ENCODE data around the gene CAPZB. TPM values are rescaled to one million over a fixed set of nuclear protein-coding genes. Genes with fewer than 3 reads are reported as not detected.

The CAPZB gene
- total RNA-seq, 1 donor from 2014 or later: 334 TPM

GRCh38 chr1:19388980-19389379 lies 96.4 kb downstream of the CAPZB start:
- H3K4me3 Mint-ChIP-seq: no peak overlapping the region
- no peak for DNase-seq
- peak overlapping the region; percentile 30 for H3K27ac Mint-ChIP-seq
- no peaks in the 10 kb centered on the region for H3K27me3 Mint-ChIP-seq
- POLR2A ChIA-PET: no interaction called here
- H3K36me3 Mint-ChIP-seq (ENCODE audit: low read depth): peaks cover 25% of the 10 kb centered on the region
- intact Hi-C loops (cut with micrococcal nuclease): no loop called here
- TF ChIP-seq, protein P1, sequence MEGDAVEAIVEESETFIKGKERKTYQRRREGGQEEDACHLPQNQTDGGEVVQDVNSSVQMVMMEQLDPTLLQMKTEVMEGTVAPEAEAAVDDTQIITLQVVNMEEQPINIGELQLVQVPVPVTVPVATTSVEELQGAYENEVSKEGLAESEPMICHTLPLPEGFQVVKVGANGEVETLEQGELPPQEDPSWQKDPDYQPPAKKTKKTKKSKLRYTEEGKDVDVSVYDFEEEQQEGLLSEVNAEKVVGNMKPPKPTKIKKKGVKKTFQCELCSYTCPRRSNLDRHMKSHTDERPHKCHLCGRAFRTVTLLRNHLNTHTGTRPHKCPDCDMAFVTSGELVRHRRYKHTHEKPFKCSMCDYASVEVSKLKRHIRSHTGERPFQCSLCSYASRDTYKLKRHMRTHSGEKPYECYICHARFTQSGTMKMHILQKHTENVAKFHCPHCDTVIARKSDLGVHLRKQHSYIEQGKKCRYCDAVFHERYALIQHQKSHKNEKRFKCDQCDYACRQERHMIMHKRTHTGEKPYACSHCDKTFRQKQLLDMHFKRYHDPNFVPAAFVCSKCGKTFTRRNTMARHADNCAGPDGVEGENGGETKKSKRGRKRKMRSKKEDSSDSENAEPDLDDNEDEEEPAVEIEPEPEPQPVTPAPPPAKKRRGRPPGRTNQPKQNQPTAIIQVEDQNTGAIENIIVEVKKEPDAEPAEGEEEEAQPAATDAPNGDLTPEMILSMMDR (IDR thresholded peaks at IDR 0.05): no peak
- no peak for ATAC-seq (ENCODE audit: low read depth)
- peaks cover 63% of the 10 kb centered on the region for H3K4me1 Mint-ChIP-seq
- CTCF ChIA-PET: interaction anchor here (0.7 kb wide), 1 partner anchor 45 kb away, joined by 3 read pairs; no protein-coding TSS in a partner anchor
- H3K9me3 Mint-ChIP-seq: no peaks in the 10 kb centered on the region

- TF ChIP-seq, protein P1 (IDR thresholded peaks at IDR 0.05): no peak
- no peaks in the 10 kb centered on the region for H3K27me3 Mint-ChIP-seq
- no peak for ATAC-seq (ENCODE audit: low read depth)
- peaks cover 45% of the 10 kb centered on the region for H3K4me1 Mint-ChIP-seq
- H3K4me3 Mint-ChIP-seq: no peak overlapping the region
- POLR2A ChIA-PET: no interaction called here
- peaks cover 40% of the 10 kb centered on the region for H3K36me3 Mint-ChIP-seq (ENCODE audit: low read depth)
- no peak overlapping the region for H3K27ac Mint-ChIP-seq
- no peaks in the 10 kb centered on the region for H3K9me3 Mint-ChIP-seq
- CTCF ChIA-PET: interaction anchor here (1.6 kb wide), 1 partner anchor 195 kb away, joined by 4 read pairs; no protein-coding TSS in a partner anchor
- intact Hi-C loops (cut with micrococcal nuclease): no loop called here
- DNase-seq: no peak
Measured at GRCh38 chr1:19387045-19387467, 98.3 kb downstream of the CAPZB start.

DNA sequence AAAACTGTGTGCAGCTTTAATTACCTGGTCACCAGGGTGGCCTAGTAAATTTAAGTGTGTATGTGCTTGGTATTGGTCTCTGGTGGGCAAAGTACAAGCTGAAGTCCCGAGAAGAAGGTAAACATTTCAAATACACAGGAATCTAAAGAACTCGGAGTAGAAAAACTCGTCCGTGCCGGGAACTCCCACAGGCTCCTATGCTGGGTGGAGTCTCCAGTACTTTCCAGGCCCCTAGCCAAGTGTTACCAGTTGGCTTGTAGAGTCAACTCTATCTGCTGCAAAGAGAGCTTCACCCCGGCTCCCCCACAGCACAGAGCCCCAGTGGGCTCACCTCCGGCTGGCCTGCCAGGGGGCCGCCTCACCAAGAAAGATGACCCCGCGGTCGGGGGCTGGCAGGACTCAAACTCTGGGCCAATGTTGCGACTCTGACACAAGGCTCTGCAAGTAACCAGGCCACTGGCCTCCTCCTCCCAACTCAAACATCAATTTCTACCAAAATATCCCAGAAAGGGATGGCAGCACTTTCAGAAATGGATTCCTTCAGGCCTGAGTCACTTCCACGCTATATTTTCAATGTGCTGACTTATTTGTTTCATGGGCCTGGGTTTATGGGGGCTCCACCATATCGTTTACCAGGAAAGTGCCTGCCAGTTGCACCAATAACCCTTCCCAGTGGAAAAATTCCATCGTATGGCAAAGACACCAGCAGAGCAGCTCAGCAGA lies 99.3 kb downstream of the CAPZB start:
- Mint-ChIP-seq H3K27ac (no peak overlapping the region), H3K9me3 (no peaks in the 10 kb centered on the region), H3K27me3 (no peaks in the 10 kb centered on the region), H3K36me3 (ENCODE audit: low read depth) (peaks cover 48% of the 10 kb centered on the region), H3K4me3 (no peak overlapping the region), H3K4me1 (peaks cover 35% of the 10 kb centered on the region)
- ATAC-seq (ENCODE audit: low read depth) (no peak), DNase-seq (no peak)
- TF ChIP-seq, protein P1 (IDR thresholded peaks at IDR 0.05): no peak
- intact Hi-C loops (cut with micrococcal nuclease): no loop called here
- ChIA-PET CTCF (no interaction called here), POLR2A (no interaction called here)

GRCh38 chr1:19385221-19385620 lies 100.1 kb downstream of the CAPZB start:
- ChIA-PET CTCF (no interaction called here), POLR2A (no interaction called here)
- peaks cover 55% of the 10 kb centered on the region for H3K36me3 Mint-ChIP-seq (ENCODE audit: low read depth)
- intact Hi-C loops (cut with micrococcal nuclease): no loop called here
- no peaks in the 10 kb centered on the region for H3K27me3 Mint-ChIP-seq
- TF ChIP-seq, protein P1 (IDR thresholded peaks at IDR 0.05): no peak
- H3K9me3 Mint-ChIP-seq: no peaks in the 10 kb centered on the region
- H3K4me1 Mint-ChIP-seq: peaks cover 27% of the 10 kb centered on the region
- no peak overlapping the region for H3K4me3 Mint-ChIP-seq
- H3K27ac Mint-ChIP-seq: no peak overlapping the region
- ATAC-seq (ENCODE audit: low read depth) (no peak), DNase-seq (no peak)

DNA sequence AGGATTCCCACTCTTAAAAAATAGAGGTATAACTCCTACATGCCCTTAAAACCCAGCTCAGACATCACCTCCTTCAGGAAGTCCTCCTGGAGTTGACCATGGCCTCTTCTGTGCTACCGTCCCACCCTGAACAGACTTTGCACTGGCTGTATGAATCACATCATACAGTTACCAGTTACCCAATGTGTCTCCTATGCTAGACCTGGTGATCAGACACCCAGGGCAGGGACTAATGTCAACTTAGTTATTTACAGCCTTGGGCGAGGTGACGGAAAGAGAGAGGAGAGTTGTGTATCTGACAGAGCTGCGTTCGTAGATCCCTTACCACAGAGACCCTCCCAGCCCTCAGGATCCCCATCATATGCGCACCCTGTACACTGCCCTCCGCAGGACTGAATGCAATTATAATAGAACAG lies 100.6 kb downstream of the CAPZB start:
- Mint-ChIP-seq H3K4me3 (no peak overlapping the region), H3K9me3 (no peaks in the 10 kb centered on the region)

More for the DNA sequence above, 100.6 kb downstream of the CAPZB start:
- ChIA-PET CTCF (no interaction called here), POLR2A (no interaction called here)
- H3K27me3 Mint-ChIP-seq: no peaks in the 10 kb centered on the region
- DNase-seq (no peak), ATAC-seq (ENCODE audit: low read depth) (no peak)
- intact Hi-C loops (cut with micrococcal nuclease): no loop called here
- TF ChIP-seq, protein P1 (IDR thresholded peaks at IDR 0.05): no peak
- H3K36me3 Mint-ChIP-seq (ENCODE audit: low read depth): peaks cover 58% of the 10 kb centered on the region
- H3K4me1 Mint-ChIP-seq: peaks cover 22% of the 10 kb centered on the region
- H3K27ac Mint-ChIP-seq: no peak overlapping the region
